Measurements from ENCODE around the gene HTRA1.

HTRA1 gene

GRCh38 chr10:122554131-122555036 is 93.0 kb downstream of the HTRA1 start:
- in situ Hi-C loops (cut with HindIII; ENCODE audit: low sequenced_read_pairs), result no loop called here
- no peak overlapping the region for H3K4me3 ChIP-seq (ENCODE audit: low read depth, low read length)
- no peak for TF ChIP-seq CTCF (IDR thresholded peaks at IDR 0.05; ENCODE audit: low read depth, low read length, missing control alignments)
- DNase-seq (ENCODE audit: low read depth), result no peak

GRCh38 chr10:122555442-122555841 is 94.1 kb downstream of the HTRA1 start:
- no peak for TF ChIP-seq CTCF (IDR thresholded peaks at IDR 0.05; ENCODE audit: low read depth, low read length, missing control alignments)
- no peak overlapping the region for H3K4me3 ChIP-seq (ENCODE audit: low read depth, low read length)
- in situ Hi-C loops (cut with HindIII; ENCODE audit: low sequenced_read_pairs), result no loop called here
- no peak for DNase-seq (ENCODE audit: low read depth)

- TF ChIP-seq CTCF (IDR thresholded peaks at IDR 0.05; ENCODE audit: low read depth, low read length, missing control alignments), result no peak
- in situ Hi-C loops (cut with HindIII; ENCODE audit: low sequenced_read_pairs), result no loop called here
- no peak for DNase-seq (ENCODE audit: low read depth)
- no peak overlapping the region for H3K4me3 ChIP-seq (ENCODE audit: low read depth, low read length)
These were observed 96.2 kb downstream of the HTRA1 start for GRCh38 chr10:122557516-122557915.

GRCh38 chr10:122558452-122558851 is 97.1 kb downstream of the HTRA1 start:
- in situ Hi-C loops (cut with HindIII; ENCODE audit: low sequenced_read_pairs), result no loop called here
- no peak overlapping the region for H3K4me3 ChIP-seq (ENCODE audit: low read depth, low read length)
- no peak for TF ChIP-seq CTCF (IDR thresholded peaks at IDR 0.05; ENCODE audit: low read depth, low read length, missing control alignments)
- DNase-seq (ENCODE audit: low read depth), result no peak

DNA sequence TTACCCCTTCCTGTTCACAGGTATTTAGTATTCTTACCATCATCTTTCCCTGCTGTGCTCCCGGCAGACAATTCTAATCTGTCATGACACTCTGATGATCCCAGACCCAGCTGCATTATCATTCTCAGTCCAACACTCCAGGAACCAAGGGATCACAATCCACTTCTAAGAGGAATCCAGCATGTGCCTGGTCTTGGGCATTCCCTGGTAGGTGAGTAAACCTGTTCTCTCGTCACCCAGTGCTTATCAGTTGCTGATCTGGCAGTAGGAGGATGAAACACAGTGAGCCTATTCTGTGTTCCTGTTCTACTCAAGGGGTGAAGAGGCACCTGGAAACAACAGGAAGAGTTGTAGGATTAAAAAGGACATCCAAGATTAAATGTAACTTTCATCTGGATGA is 97.9 kb downstream of the HTRA1 start:
- TF ChIP-seq CTCF (IDR thresholded peaks at IDR 0.05; ENCODE audit: low read depth, low read length, missing control alignments), result no peak
- in situ Hi-C loops (cut with HindIII; ENCODE audit: low sequenced_read_pairs), result no loop called here
- H3K4me3 ChIP-seq (ENCODE audit: low read depth, low read length), result no peak overlapping the region
- DNase-seq (ENCODE audit: low read depth), result no peak

- TF ChIP-seq CTCF (IDR thresholded peaks at IDR 0.05; ENCODE audit: low read depth, low read length, missing control alignments), result no peak
- no peak within 1 kb of the TSS for H3K4me3 ChIP-seq (ENCODE audit: low read depth, low read length)
- in situ Hi-C loops (cut with HindIII; ENCODE audit: low sequenced_read_pairs), result no loop called here
- DNase-seq (ENCODE audit: low read depth), result no peak
These were observed 99.0 kb downstream of the HTRA1 start, which contains the start of gene DMBT1 for GRCh38 chr10:122560279-122560804. DMBT1 (plus strand) TSS chr10:122560754; CDS start chr10:122560771, 17 bp downstream.

Data from astrocyte of the cerebellum (primary cell).